SK-N-SH (cell line): ENCODE measurements around the gene ACSL1. TPM values are rescaled to one million over a fixed set of nuclear protein-coding genes. Genes with fewer than 3 reads are reported as not detected.

Experiments used
- CTCF ChIA-PET: fragments of 300-600, 350-600 bp; formaldehyde crosslinking; extraction: SDS; loops from one replicate; lab custom pipeline; 2021; lab: Yijun Ruan, JAX
- POLR2A ChIA-PET: fragments of 350-600 bp; sonication (Branson Sonifier 250); formaldehyde crosslinking; extraction: SDS; loops from one replicate; lab custom pipeline; 2020; ENCODE audit warnings: antibody characterized with exemption, inconsistent platforms; lab: Yijun Ruan, JAX
- DNase-seq: peaks from one replicate; pipeline ENCODE4 v3.0.0; 2012
- H2AFZ ChIP-seq: fragments of 200-600 bp; sonication (generic); 2 replicates; pipeline ENCODE4 v1.8.1; 2016; ENCODE audit warnings: antibody characterized with exemption, mild to moderate bottlenecking, low read depth
- H3F3A ChIP-seq: fragments of 200-600 bp; sonication (generic); replicated peaks from 2 replicates; pipeline ENCODE3; 2016; ENCODE audit warnings: antibody characterized with exemption, mild to moderate bottlenecking; ENCODE audit not compliant: insufficient read depth
- H3K27ac ChIP-seq, 2 experiments: fragments of 200-500 bp in 1 of 2; fragments of 200-600 bp in 1 of 2; sonication (Bioruptor generic) in 1 of 2; sonication (generic), shearing (Covaris generic) in 1 of 2; 2 replicates each; pipeline versions ENCODE4 v1.5.1 to v1.6.1; 2014 to 2016; ENCODE audit warnings: low read depth in 2 of 2, inconsistent platforms in 1 of 2, low read length in 1 of 2, mild to moderate bottlenecking in 1 of 2, mixed read lengths in 1 of 2
- H3K27me3 ChIP-seq: fragments of 200-600 bp; sonication (generic), shearing (Covaris generic); 2 replicates; pipeline ENCODE4 v1.6.1; 2016; ENCODE audit warnings: mixed run types; ENCODE audit not compliant: insufficient read depth
- H3K36me3 ChIP-seq, 2 experiments: fragments of 200-500 bp in 1 of 2; fragments of 200-600 bp in 1 of 2; sonication (Bioruptor generic) in 1 of 2; sonication (generic) in 1 of 2; replicated peaks in 1 of 2; 2 replicates each; pipeline versions ENCODE3 to v1.5.1; 2014 to 2016; ENCODE audit warnings: low read length in 1 of 2, mild to moderate bottlenecking in 1 of 2; ENCODE audit not compliant: insufficient read depth in 2 of 2, control insufficient read depth in 1 of 2
- H3K4me1 ChIP-seq, 2 experiments: fragments of 200-500 bp in 1 of 2; fragments of 200-600 bp in 1 of 2; sonication (Bioruptor generic) in 1 of 2; sonication (generic), shearing (Covaris generic) in 1 of 2; 2 replicates each; pipeline versions ENCODE4 v1.5.1 to v1.6.1; 2014 to 2016; ENCODE audit warnings: low read depth in 1 of 2, low read length in 1 of 2, mixed run types in 1 of 2; ENCODE audit not compliant: insufficient read depth in 2 of 2, control insufficient read depth in 1 of 2
- H3K4me2 ChIP-seq: fragments of 200-600 bp; sonication (generic), shearing (Covaris generic); 2 replicates; pipeline ENCODE4 v1.6.1; 2017; ENCODE audit warnings: mixed run types
- H3K4me3 ChIP-seq, 2 experiments: fragments of 200-500 bp in 1 of 2; fragments of 200-600 bp in 1 of 2; sonication (Bioruptor generic) in 1 of 2; sonication (generic), shearing (Covaris generic) in 1 of 2; 2 replicates each; pipeline versions ENCODE4 v1.5.1 to v1.8.1; 2014 to 2016; ENCODE audit warnings: low read depth in 2 of 2, inconsistent platforms in 1 of 2, low read length in 1 of 2, mild to moderate bottlenecking in 1 of 2, mixed read lengths in 1 of 2, moderate library complexity in 1 of 2
- H3K79me2 ChIP-seq: fragments of 200-600 bp; sonication (generic); 2 replicates; pipeline ENCODE4 v1.8.1; 2017; ENCODE audit warnings: mild to moderate bottlenecking; ENCODE audit not compliant: insufficient read depth
- H3K9ac ChIP-seq: fragments of 200-600 bp; sonication (generic); 2 replicates; pipeline ENCODE4 v1.6.1; 2017; ENCODE audit warnings: mixed run types
- H3K9me2 ChIP-seq: fragments of 200-600 bp; sonication (generic); 2 replicates; pipeline ENCODE4 v1.6.1; 2017; ENCODE audit warnings: mixed run types
- H3K9me3 ChIP-seq: fragments of 200-600 bp; sonication (generic); 2 replicates; pipeline ENCODE4 v1.6.1; 2017; ENCODE audit warnings: mixed run types, mild to moderate bottlenecking, moderate library complexity
- H4K20me1 ChIP-seq: fragments of 200-600 bp; sonication (generic); 2 replicates; pipeline ENCODE4 v1.6.1; 2017; ENCODE audit warnings: mild to moderate bottlenecking, mixed run types; ENCODE audit not compliant: insufficient read depth
- CHD2 ChIP-seq: fragments of 150-350 bp; IDR thresholded peaks from 2 replicates; pipeline ENCODE4 v1.6.1; 2018; ENCODE audit warnings: low read length; ENCODE audit not compliant: partially characterized antibody
- EP300 ChIP-seq, 2 experiments: IDR thresholded peaks; 2 replicates each; pipeline versions ENCODE4 v1.4.0 to v1.6.1; 2012; ENCODE audit warnings: borderline replicate concordance in 1 of 2, low read depth in 1 of 2, low read length in 1 of 2
- FOXM1 ChIP-seq: IDR thresholded peaks from 2 replicates; pipeline ENCODE4 v1.4.0; 2012; ENCODE audit warnings: low read depth, mild to moderate bottlenecking
- MEF2A ChIP-seq: IDR thresholded peaks from 2 replicates; pipeline ENCODE4 v1.4.0; 2012; ENCODE audit warnings: low read depth, borderline replicate concordance
- NRF1 ChIP-seq: IDR thresholded peaks from 2 replicates; pipeline ENCODE4 v1.6.1; 2012; ENCODE audit warnings: low read depth, mild to moderate bottlenecking, low read length
- POLR2AphosphoS5 ChIP-seq: IDR thresholded peaks from 2 replicates; pipeline ENCODE4 v1.6.1; 2012; ENCODE audit warnings: low read depth, low read length
- RCOR1 ChIP-seq: fragments of 150-350 bp; IDR thresholded peaks from 2 replicates; pipeline ENCODE4 v1.6.1; 2017; ENCODE audit warnings: antibody characterized with exemption, low read length
- RXRA ChIP-seq: IDR thresholded peaks from 2 replicates; pipeline ENCODE4 v1.4.0; 2012; ENCODE audit warnings: low read depth, mild to moderate bottlenecking, borderline replicate concordance
- SMC3 ChIP-seq: IDR thresholded peaks from 2 replicates; pipeline ENCODE4 v1.6.1; 2012; ENCODE audit warnings: low read depth, low read length, improper control_type of control experiment
- YY1 ChIP-seq: IDR thresholded peaks from 2 replicates; pipeline ENCODE4 v1.4.0; 2012; ENCODE audit warnings: low read depth, mild to moderate bottlenecking
- WGBS: methylation state at CpG from one replicate; pipeline ENCODE4 v1.1.6; 2017; ENCODE audit warnings: low lambda C conversion rate; 5-methylcytosine and 5-hydroxymethylcytosine counted together
- polyA plus RNA-seq, 3 experiments: library from polyadenylated mRNA; depleted of rRNA; stranded (reverse); fragments of >200 nt; gene quantifications; 2 replicates each; pipeline ENCODE4 v1.2.3, GENCODE V29; 2012
- TF ChIP-seq, protein P1 (sequence below): IDR thresholded peaks from 2 replicates; pipeline ENCODE4 v1.6.1; 2012; ENCODE audit warnings: mild to moderate bottlenecking, low read depth, low read length, moderate library complexity
- TF ChIP-seq, protein P2 (sequence below): IDR thresholded peaks from 2 replicates; pipeline ENCODE4 v1.4.0; 2012; ENCODE audit warnings: low read depth
- TF ChIP-seq, protein P3 (sequence below): fragments of 150-350 bp; IDR thresholded peaks from 2 replicates; pipeline ENCODE4 v1.6.1; 2017; ENCODE audit warnings: antibody characterized with exemption, low read length, low read depth, borderline replicate concordance
- TF ChIP-seq, protein P4 (sequence below): fragments of 200-600 bp; sonication (generic); IDR thresholded peaks from 2 replicates; pipeline ENCODE4 v1.6.1; 2017; ENCODE audit warnings: antibody characterized with exemption, mild to moderate bottlenecking, moderate library complexity
- TF ChIP-seq, protein P5 (sequence below): IDR thresholded peaks from 2 replicates; pipeline ENCODE4 v1.4.0; 2012; ENCODE audit warnings: low read depth, borderline replicate concordance
- TF ChIP-seq, protein P6 (sequence below): fragments of 150-350 bp; IDR thresholded peaks from 2 replicates; pipeline ENCODE4 v1.6.1; 2016; ENCODE audit warnings: mild to moderate bottlenecking, low read depth, low read length

Gene ACSL1
- polyA plus RNA-seq, 1 of the 3 experiments (the other 2 are of a cell fraction): 7.9 TPM

DNA sequence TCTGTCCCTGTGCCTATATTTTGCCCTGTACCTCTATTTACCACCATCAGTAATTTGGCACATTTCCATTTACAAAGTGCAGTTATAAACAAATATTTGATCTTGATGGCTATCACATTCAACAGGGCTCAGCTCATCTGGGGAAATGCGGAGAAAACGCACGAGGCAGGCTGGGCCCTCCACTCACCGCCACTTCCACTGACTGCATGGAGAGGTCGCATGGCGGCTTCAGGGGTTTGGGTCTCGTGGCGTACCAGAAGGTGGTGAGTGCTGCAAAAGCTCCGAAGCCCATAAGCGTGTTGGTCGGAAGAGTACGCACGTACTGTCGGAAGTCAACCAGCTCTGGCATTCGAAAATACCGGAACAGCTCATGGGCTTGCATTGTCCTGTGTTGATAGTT is 22.6 kb downstream of the ACSL1 start:
- Histone ChIP-seq H3F3A (no peaks in the 10 kb centered on the region), H3K79me2 (peaks cover 7% of the 10 kb centered on the region; the same call in 1 of the 2 replicates), H2AFZ (no peak overlapping the region), H4K20me1 (0 out of 2 replicates have a peak, but pooled peaks cover under 1% of the 10 kb centered on the region), H3K27me3 (no peaks in the 10 kb centered on the region), H3K4me3 (no peak overlapping the region), H3K27ac (no peak overlapping the region), H3K9ac (no peak overlapping the region), H3K4me2 (no peak overlapping the region), H3K36me3 (no peaks in the 10 kb centered on the region), H3K9me2 (no peaks in the 10 kb centered on the region), H3K9me3 (no peaks in the 10 kb centered on the region), H3K4me1 (peaks cover under 1 to 39% of the 10 kb centered on the region in 2 experiments; a peak in 2 of 4 replicates)
- CTCF ChIA-PET: interaction anchor here (0.8 to 1.1 kb wide), 2 partner anchors 137 to 201 kb away, joined by 3 read pairs; no protein-coding TSS in a partner anchor
- TF ChIP-seq, protein P1, sequence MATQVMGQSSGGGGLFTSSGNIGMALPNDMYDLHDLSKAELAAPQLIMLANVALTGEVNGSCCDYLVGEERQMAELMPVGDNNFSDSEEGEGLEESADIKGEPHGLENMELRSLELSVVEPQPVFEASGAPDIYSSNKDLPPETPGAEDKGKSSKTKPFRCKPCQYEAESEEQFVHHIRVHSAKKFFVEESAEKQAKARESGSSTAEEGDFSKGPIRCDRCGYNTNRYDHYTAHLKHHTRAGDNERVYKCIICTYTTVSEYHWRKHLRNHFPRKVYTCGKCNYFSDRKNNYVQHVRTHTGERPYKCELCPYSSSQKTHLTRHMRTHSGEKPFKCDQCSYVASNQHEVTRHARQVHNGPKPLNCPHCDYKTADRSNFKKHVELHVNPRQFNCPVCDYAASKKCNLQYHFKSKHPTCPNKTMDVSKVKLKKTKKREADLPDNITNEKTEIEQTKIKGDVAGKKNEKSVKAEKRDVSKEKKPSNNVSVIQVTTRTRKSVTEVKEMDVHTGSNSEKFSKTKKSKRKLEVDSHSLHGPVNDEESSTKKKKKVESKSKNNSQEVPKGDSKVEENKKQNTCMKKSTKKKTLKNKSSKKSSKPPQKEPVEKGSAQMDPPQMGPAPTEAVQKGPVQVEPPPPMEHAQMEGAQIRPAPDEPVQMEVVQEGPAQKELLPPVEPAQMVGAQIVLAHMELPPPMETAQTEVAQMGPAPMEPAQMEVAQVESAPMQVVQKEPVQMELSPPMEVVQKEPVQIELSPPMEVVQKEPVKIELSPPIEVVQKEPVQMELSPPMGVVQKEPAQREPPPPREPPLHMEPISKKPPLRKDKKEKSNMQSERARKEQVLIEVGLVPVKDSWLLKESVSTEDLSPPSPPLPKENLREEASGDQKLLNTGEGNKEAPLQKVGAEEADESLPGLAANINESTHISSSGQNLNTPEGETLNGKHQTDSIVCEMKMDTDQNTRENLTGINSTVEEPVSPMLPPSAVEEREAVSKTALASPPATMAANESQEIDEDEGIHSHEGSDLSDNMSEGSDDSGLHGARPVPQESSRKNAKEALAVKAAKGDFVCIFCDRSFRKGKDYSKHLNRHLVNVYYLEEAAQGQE: no peak
- TF ChIP-seq SMC3: no peak
- no peak for TF ChIP-seq YY1
- TF ChIP-seq, protein P2, sequence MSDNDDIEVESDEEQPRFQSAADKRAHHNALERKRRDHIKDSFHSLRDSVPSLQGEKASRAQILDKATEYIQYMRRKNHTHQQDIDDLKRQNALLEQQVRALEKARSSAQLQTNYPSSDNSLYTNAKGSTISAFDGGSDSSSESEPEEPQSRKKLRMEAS: no peak
- TF ChIP-seq, protein P3, sequence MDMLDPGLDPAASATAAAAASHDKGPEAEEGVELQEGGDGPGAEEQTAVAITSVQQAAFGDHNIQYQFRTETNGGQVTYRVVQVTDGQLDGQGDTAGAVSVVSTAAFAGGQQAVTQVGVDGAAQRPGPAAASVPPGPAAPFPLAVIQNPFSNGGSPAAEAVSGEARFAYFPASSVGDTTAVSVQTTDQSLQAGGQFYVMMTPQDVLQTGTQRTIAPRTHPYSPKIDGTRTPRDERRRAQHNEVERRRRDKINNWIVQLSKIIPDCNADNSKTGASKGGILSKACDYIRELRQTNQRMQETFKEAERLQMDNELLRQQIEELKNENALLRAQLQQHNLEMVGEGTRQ: no peak
- no peak for TF ChIP-seq FOXM1
- TF ChIP-seq POLR2AphosphoS5: no peak
- TF ChIP-seq, protein P4, sequence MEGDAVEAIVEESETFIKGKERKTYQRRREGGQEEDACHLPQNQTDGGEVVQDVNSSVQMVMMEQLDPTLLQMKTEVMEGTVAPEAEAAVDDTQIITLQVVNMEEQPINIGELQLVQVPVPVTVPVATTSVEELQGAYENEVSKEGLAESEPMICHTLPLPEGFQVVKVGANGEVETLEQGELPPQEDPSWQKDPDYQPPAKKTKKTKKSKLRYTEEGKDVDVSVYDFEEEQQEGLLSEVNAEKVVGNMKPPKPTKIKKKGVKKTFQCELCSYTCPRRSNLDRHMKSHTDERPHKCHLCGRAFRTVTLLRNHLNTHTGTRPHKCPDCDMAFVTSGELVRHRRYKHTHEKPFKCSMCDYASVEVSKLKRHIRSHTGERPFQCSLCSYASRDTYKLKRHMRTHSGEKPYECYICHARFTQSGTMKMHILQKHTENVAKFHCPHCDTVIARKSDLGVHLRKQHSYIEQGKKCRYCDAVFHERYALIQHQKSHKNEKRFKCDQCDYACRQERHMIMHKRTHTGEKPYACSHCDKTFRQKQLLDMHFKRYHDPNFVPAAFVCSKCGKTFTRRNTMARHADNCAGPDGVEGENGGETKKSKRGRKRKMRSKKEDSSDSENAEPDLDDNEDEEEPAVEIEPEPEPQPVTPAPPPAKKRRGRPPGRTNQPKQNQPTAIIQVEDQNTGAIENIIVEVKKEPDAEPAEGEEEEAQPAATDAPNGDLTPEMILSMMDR: no peak
- TF ChIP-seq NRF1: no peak
- no peak for DNase-seq
- WGBS: 96% methylated on average over 16 of the region's 16 CpGs
- POLR2A ChIA-PET: no interaction called here

DNA sequence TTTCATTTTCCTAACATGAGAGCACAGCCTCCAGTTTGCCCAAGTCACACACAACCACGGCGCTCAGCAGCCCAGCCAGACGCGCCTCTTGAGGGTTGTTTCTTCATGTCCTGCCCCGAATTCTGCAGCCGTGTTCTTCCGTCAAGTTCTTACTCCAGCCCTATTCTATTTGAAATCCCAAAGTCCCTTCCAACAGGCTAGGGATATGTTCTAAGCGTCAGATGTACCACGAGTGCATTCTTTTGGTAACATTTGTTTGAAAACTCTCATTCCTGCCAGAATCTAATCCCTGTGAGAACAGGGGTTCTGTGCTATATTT is 23.1 kb downstream of the ACSL1 start:
- H3K27me3 ChIP-seq: no peaks in the 10 kb centered on the region
- no peak for DNase-seq
- no peak overlapping the region for H3K27ac ChIP-seq
- ChIA-PET POLR2A (no interaction called here), CTCF (interaction anchor here (0.8 to 1.1 kb wide), 2 partner anchors 138 to 202 kb away, joined by 3 read pairs; no protein-coding TSS in a partner anchor)
- H2AFZ ChIP-seq: no peak overlapping the region
- peaks cover 7% of the 10 kb centered on the region; the same call in 1 of the 2 replicates for H3K79me2 ChIP-seq
- H3K4me1 ChIP-seq: peaks cover 0 to 42% of the 10 kb centered on the region in 2 experiments; a peak in 2 of 4 replicates
- H4K20me1 ChIP-seq: no peaks in the 10 kb centered on the region
- no peak overlapping the region for H3K4me3 ChIP-seq
- WGBS: 99% methylated on average over 9 of the region's 9 CpGs
- H3K9me2 ChIP-seq: no peaks in the 10 kb centered on the region
- no peak overlapping the region for H3K4me2 ChIP-seq
- no peaks in the 10 kb centered on the region for H3F3A ChIP-seq
- no peak overlapping the region for H3K9ac ChIP-seq
- no peaks in the 10 kb centered on the region for H3K9me3 ChIP-seq
- peaks cover 0 to 4% of the 10 kb centered on the region in 2 experiments for H3K36me3 ChIP-seq
- TF ChIP-seq CHD2: no peak
- TF ChIP-seq, protein P2: no peak
- TF ChIP-seq, protein P5, sequence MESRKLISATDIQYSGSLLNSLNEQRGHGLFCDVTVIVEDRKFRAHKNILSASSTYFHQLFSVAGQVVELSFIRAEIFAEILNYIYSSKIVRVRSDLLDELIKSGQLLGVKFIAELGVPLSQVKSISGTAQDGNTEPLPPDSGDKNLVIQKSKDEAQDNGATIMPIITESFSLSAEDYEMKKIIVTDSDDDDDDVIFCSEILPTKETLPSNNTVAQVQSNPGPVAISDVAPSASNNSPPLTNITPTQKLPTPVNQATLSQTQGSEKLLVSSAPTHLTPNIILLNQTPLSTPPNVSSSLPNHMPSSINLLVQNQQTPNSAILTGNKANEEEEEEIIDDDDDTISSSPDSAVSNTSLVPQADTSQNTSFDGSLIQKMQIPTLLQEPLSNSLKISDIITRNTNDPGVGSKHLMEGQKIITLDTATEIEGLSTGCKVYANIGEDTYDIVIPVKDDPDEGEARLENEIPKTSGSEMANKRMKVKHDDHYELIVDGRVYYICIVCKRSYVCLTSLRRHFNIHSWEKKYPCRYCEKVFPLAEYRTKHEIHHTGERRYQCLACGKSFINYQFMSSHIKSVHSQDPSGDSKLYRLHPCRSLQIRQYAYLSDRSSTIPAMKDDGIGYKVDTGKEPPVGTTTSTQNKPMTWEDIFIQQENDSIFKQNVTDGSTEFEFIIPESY: no peak
- no peak for TF ChIP-seq EP300 (IDR thresholded peaks at IDR 0.05; ENCODE audit: borderline replicate concordance in 1 of 2, low read depth in 1 of 2, low read length in 1 of 2)
- TF ChIP-seq FOXM1: no peak
- TF ChIP-seq NRF1: no peak
- TF ChIP-seq, protein P6, sequence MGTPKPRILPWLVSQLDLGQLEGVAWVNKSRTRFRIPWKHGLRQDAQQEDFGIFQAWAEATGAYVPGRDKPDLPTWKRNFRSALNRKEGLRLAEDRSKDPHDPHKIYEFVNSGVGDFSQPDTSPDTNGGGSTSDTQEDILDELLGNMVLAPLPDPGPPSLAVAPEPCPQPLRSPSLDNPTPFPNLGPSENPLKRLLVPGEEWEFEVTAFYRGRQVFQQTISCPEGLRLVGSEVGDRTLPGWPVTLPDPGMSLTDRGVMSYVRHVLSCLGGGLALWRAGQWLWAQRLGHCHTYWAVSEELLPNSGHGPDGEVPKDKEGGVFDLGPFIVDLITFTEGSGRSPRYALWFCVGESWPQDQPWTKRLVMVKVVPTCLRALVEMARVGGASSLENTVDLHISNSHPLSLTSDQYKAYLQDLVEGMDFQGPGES: no peak
- no peak for TF ChIP-seq MEF2A
- TF ChIP-seq RXRA: no peak
- TF ChIP-seq SMC3: no peak
- no peak for TF ChIP-seq RCOR1
